Measurements from ENCODE around the gene ANKRD62.
A peak's percentile ranks its signal among the peaks of the same experiment; 100 is the strongest.

ANKRD62 gene

GRCh38 chr18:12087471-12088025, 6.1 kb upstream of the ANKRD62 start:
- Mint-ChIP-seq H3K27ac (no peak overlapping the region), H3K27me3 (ENCODE audit: low read depth) (peaks cover 11% of the 10 kb centered on the region), H3K36me3 (ENCODE audit: low read depth) (no peaks in the 10 kb centered on the region)

GRCh38 chr18:12088096-12088495, 5.5 kb upstream of the ANKRD62 start:
- no peaks in the 10 kb centered on the region for H3K36me3 Mint-ChIP-seq (ENCODE audit: low read depth)
- no peak for TF ChIP-seq CTCF (IDR thresholded peaks at IDR 0.05; ENCODE audit: unreplicated experiment in 3 of 3)
- no peak overlapping the region for H3K4me3 Mint-ChIP-seq
- H3K27ac Mint-ChIP-seq, result no peak overlapping the region
- no peaks in the 10 kb centered on the region for H3K4me1 Mint-ChIP-seq
- peaks cover 11% of the 10 kb centered on the region for H3K27me3 Mint-ChIP-seq (ENCODE audit: low read depth)
- peaks cover 4% of the 10 kb centered on the region for H3K9me3 Mint-ChIP-seq

More at GRCh38 chr18:12087471-12088025, 6.1 kb upstream of the ANKRD62 start:
- no peak for TF ChIP-seq CTCF (IDR thresholded peaks at IDR 0.05; ENCODE audit: unreplicated experiment in 3 of 3)
- Mint-ChIP-seq H3K4me3 (no peak overlapping the region), H3K9me3 (peaks cover 4% of the 10 kb centered on the region), H3K4me1 (no peaks in the 10 kb centered on the region)

- Mint-ChIP-seq H3K4me1 (no peaks in the 10 kb centered on the region), H3K36me3 (ENCODE audit: low read depth) (no peaks in the 10 kb centered on the region), H3K27ac (no peak overlapping the region), H3K4me3 (no peak overlapping the region), H3K9me3 (peaks cover 4% of the 10 kb centered on the region), H3K27me3 (ENCODE audit: low read depth) (peaks cover 6% of the 10 kb centered on the region)
- TF ChIP-seq CTCF (IDR thresholded peaks at IDR 0.05; ENCODE audit: unreplicated experiment in 3 of 3), result no peak
Observed at GRCh38 chr18:12088731-12089375, 4.8 kb upstream of the ANKRD62 start.

GRCh38 chr18:12091538-12092141, 2.0 kb upstream of the ANKRD62 start:
- Mint-ChIP-seq H3K4me3 (no peak overlapping the region), H3K36me3 (ENCODE audit: low read depth) (no peaks in the 10 kb centered on the region)

GRCh38 chr18:12092398-12093229, 1.0 kb upstream of the ANKRD62 start:
- Mint-ChIP-seq H3K27ac (no peak overlapping the region), H3K27me3 (ENCODE audit: low read depth) (no peaks in the 10 kb centered on the region), H3K4me1 (no peaks in the 10 kb centered on the region), H3K9me3 (no peaks in the 10 kb centered on the region), H3K36me3 (ENCODE audit: low read depth) (no peaks in the 10 kb centered on the region), H3K4me3 (no peak overlapping the region)
- TF ChIP-seq CTCF (IDR thresholded peaks at IDR 0.05; ENCODE audit: unreplicated experiment in 3 of 3), result peak in 1 of 3 experiments; percentile 8

More at GRCh38 chr18:12091538-12092141, 2.0 kb upstream of the ANKRD62 start:
- no peaks in the 10 kb centered on the region for H3K4me1 Mint-ChIP-seq
- no peak for TF ChIP-seq CTCF (IDR thresholded peaks at IDR 0.05; ENCODE audit: unreplicated experiment in 3 of 3)
- H3K27ac Mint-ChIP-seq, result no peak overlapping the region
- peaks cover 4% of the 10 kb centered on the region for H3K9me3 Mint-ChIP-seq
- no peaks in the 10 kb centered on the region for H3K27me3 Mint-ChIP-seq (ENCODE audit: low read depth)
